Activated T-helper 1 cell treated with Interleukin-2 at 50 U/mL for 16 hours (primary cell): Measurements from ENCODE around the gene DACH1.
"Not testable (repeated sequence)": the region's sequence is repeated elsewhere in the genome, so short reads cannot be mapped to it uniquely, and the experiment has no call there.

Source experiments
- DNase-seq: peaks from one replicate; pipeline ENCODE4 v3.0.0-alpha.2; 2020; ENCODE audit warnings: low read depth

DACH1 gene

GRCh38 chr13:71828564-71828963 lies 38.4 kb downstream of the DACH1 start:
- no peak for DNase-seq

GRCh38 chr13:71828117-71828516 lies 38.9 kb downstream of the DACH1 start:
- no peak for DNase-seq

GRCh38 chr13:71827241-71827640 lies 39.8 kb downstream of the DACH1 start:
- no peak for DNase-seq

- no peak for DNase-seq
Measured at GRCh38 chr13:71820699-71821098, 46.3 kb downstream of the DACH1 start.

- DNase-seq = no peak
Measured at GRCh38 chr13:71817335-71817734, 49.7 kb downstream of the DACH1 start.

- DNase-seq = no peak
Measured at GRCh38 chr13:71814806-71815360, 52.1 kb downstream of the DACH1 start.

GRCh38 chr13:71813187-71813586 lies 53.8 kb downstream of the DACH1 start:
- DNase-seq = no peak

- no peak for DNase-seq
Measured at GRCh38 chr13:71811344-71811743, 55.7 kb downstream of the DACH1 start.

GRCh38 chr13:71808708-71809107 lies 58.3 kb downstream of the DACH1 start:
- no peak for DNase-seq

GRCh38 chr13:71806886-71807285 lies 60.1 kb downstream of the DACH1 start:
- no peak for DNase-seq

GRCh38 chr13:71803066-71803465 lies 63.9 kb downstream of the DACH1 start:
- DNase-seq = no peak

GRCh38 chr13:71801781-71802180 lies 65.2 kb downstream of the DACH1 start:
- no peak for DNase-seq

- no peak for DNase-seq
Measured at GRCh38 chr13:71801165-71801760, 65.7 kb downstream of the DACH1 start.

- DNase-seq = no peak
Measured at GRCh38 chr13:71799324-71799723, 67.7 kb downstream of the DACH1 start.

- no peak for DNase-seq
Measured at GRCh38 chr13:71798707-71799106, 68.3 kb downstream of the DACH1 start.

GRCh38 chr13:71797517-71797916 lies 69.5 kb downstream of the DACH1 start:
- no peak for DNase-seq

GRCh38 chr13:71789693-71790329 lies 77.2 kb downstream of the DACH1 start:
- no peak for DNase-seq

- DNase-seq = no peak
Measured at GRCh38 chr13:71789037-71789436, 78.0 kb downstream of the DACH1 start.

- DNase-seq = no peak
Measured at GRCh38 chr13:71787414-71787813, 79.6 kb downstream of the DACH1 start.

GRCh38 chr13:71786875-71787274 lies 80.1 kb downstream of the DACH1 start:
- no peak for DNase-seq

- DNase-seq = no peak
Measured at GRCh38 chr13:71785361-71785760, 81.6 kb downstream of the DACH1 start.

GRCh38 chr13:71780546-71780945 lies 86.5 kb downstream of the DACH1 start:
- no peak for DNase-seq

- DNase-seq = not testable (repeated sequence)
Measured at GRCh38 chr13:71778998-71779397, 88.0 kb downstream of the DACH1 start.

- no peak for DNase-seq
Measured at GRCh38 chr13:71775966-71776365, 91.0 kb downstream of the DACH1 start.
